GM12891 (cell line): ENCODE results near the gene TENM4.

Source experiments
- PAX5 ChIP-seq: IDR thresholded peaks from 2 replicates; pipeline ENCODE4 v1.6.1; 2011; ENCODE audit warnings: low read length, moderate library complexity, mild to moderate bottlenecking; ENCODE audit not compliant: insufficient read depth, severe bottlenecking
- POLR2A ChIP-seq: IDR thresholded peaks from 2 replicates; pipeline ENCODE4 v1.6.1; 2011; ENCODE audit warnings: low read depth, low read length, control low read depth
- POLR2AphosphoS5 ChIP-seq: IDR thresholded peaks from 2 replicates; pipeline ENCODE4 v1.6.1; 2011; ENCODE audit warnings: low read depth, low read length, control low read depth

- no peak for TF ChIP-seq PAX5
- no peak for TF ChIP-seq POLR2AphosphoS5
- no peak for TF ChIP-seq POLR2A
Observed at GRCh38 chr11:79259800-79260199, 181.0 kb downstream of the TENM4 start.
